ENCODE results near the gene ABCC6. TPM values are rescaled to one million over a fixed set of nuclear protein-coding genes. Genes with fewer than 3 reads are reported as not detected.

The ABCC6 gene
- total and polyA plus RNA-seq, 2 of the 13 experiments (the other 11 are each of a cell fraction or from before 2014, with no cell fraction given) = 82.4 to 105 TPM

DNA sequence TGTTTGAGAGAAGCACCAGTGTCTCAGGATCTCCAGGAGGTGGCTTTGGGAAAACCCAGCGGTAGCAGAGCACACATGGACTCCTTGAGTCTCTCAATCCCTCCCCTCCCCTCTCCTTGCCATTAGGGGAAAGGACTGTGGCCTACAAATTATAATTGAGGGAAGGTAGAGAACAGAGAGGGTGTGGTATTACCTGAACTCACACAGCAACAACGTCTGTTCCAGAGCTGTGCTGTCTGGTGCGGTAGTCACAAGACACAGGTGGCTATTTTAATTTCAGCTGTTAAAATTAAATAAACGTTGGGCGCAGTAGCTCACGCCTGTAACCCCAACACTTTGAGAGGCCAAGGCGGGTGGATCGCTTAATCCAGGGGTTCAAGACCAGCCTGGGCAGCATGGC, 110.2 kb downstream of the ABCC6 start:
- Histone ChIP-seq H3K9me3 (ENCODE audit: low read length) (peaks cover 2% of the 10 kb centered on the region; the same call in 1 of the 2 replicates), H3K36me3 (replicated peaks in 1 of 2; ENCODE audit: control insufficient read depth in 1 of 2, insufficient read depth in 2 of 2, low read length in 2 of 2) (peaks cover 49 to 79% of the 10 kb centered on the region in 2 experiments), H3K4me3 (replicated peaks in 1 of 3; ENCODE audit: insufficient read depth in 1 of 3, low read depth in 2 of 3, low read length in 3 of 3) (no peak overlapping the region), H3K4me2 (ENCODE audit: low read depth, low read length) (no peak overlapping the region), H3K27ac (ENCODE audit: extremely low read length, insufficient read depth, low read length) (no peak overlapping the region), H3K9ac (ENCODE audit: insufficient read depth, low read depth, low read length) (no peak overlapping the region), H4K20me1 (ENCODE audit: insufficient read depth, low read length) (no peaks in the 10 kb centered on the region), H3K4me1 (ENCODE audit: insufficient read depth, low read length) (no peaks in the 10 kb centered on the region), H3K27me3 (ENCODE audit: control insufficient read depth in 1 of 2, insufficient read depth in 2 of 2, low read length in 2 of 2) (no peaks in the 10 kb centered on the region), H3K79me2 (ENCODE audit: insufficient read depth, low read length) (no peaks in the 10 kb centered on the region), H2AFZ (ENCODE audit: low read length) (no peak overlapping the region)
- in situ Hi-C loops (cut with HindIII; ENCODE audit: extremely low pct_ligation_motif_present, low pct_unique_long_range_greater_than_20kb) = no loop called here
- intact Hi-C loops (cut with micrococcal nuclease; ENCODE audit: unreplicated experiment) = no loop called here
- WGBS (ENCODE audit: low lambda C conversion rate) = 96% methylated on average over 8 of the region's 8 CpGs
- FAIRE-seq = no peak
- no TSS peak for BruUV-seq (replicated peaks)
- TF ChIP-seq, protein P1, sequence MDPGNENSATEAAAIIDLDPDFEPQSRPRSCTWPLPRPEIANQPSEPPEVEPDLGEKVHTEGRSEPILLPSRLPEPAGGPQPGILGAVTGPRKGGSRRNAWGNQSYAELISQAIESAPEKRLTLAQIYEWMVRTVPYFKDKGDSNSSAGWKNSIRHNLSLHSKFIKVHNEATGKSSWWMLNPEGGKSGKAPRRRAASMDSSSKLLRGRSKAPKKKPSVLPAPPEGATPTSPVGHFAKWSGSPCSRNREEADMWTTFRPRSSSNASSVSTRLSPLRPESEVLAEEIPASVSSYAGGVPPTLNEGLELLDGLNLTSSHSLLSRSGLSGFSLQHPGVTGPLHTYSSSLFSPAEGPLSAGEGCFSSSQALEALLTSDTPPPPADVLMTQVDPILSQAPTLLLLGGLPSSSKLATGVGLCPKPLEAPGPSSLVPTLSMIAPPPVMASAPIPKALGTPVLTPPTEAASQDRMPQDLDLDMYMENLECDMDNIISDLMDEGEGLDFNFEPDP (CRISPR knock-in tag; conservative IDR thresholded peaks at IDR 0.05) = 0 out of 2 replicates have a peak, but pooled peaks have one; percentile 63
- TF ChIP-seq, protein P2, sequence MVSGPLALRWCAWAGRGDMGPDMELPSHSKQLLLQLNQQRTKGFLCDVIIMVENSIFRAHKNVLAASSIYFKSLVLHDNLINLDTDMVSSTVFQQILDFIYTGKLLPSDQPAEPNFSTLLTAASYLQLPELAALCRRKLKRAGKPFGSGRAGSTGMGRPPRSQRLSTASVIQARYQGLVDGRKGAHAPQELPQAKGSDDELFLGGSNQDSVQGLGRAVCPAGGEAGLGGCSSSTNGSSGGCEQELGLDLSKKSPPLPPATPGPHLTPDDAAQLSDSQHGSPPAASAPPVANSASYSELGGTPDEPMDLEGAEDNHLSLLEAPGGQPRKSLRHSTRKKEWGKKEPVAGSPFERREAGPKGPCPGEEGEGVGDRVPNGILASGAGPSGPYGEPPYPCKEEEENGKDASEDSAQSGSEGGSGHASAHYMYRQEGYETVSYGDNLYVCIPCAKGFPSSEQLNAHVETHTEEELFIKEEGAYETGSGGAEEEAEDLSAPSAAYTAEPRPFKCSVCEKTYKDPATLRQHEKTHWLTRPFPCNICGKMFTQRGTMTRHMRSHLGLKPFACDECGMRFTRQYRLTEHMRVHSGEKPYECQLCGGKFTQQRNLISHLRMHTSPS (CRISPR knock-in tag; IDR thresholded peaks at IDR 0.05; ENCODE audit: low read depth) = no peak
- TF ChIP-seq CHD4 (IDR thresholded peaks at IDR 0.05; ENCODE audit: borderline replicate concordance, low read length) = peak; percentile 10; the same call in 1 of the 2 replicates
- peak; percentile 82 for TF ChIP-seq ZNF768 (CRISPR knock-in tag; IDR thresholded peaks at IDR 0.05)
- ATAC-seq = no peak
- POLR2A ChIA-PET = no interaction called here
- no peak for DNase-seq (ENCODE audit: low spot score)
- CTCF ChIA-PET (ENCODE audit: low intra/inter-chr PET ratio, low total read pairs) = no interaction called here

Measured in HepG2 (cell line).